GM19455 (cell line): ENCODE measurements around the gene ENTPD2.

Experiments
- ATAC-seq: cut with Tn5 transposase; IDR thresholded peaks from one replicate; pipeline ENCODE4 v1.9.1; 2021; ENCODE audit not compliant: unreplicated experiment

Gene ENTPD2

GRCh38 chr9:137018761-137019559 is 34.9 kb downstream of the ENTPD2 start:
- no peak for ATAC-seq

- no peak for ATAC-seq
These were observed 35.9 kb downstream of the ENTPD2 start for GRCh38 chr9:137017791-137018497.

- ATAC-seq: no peak
These were observed 36.8 kb downstream of the ENTPD2 start for GRCh38 chr9:137017071-137017470.

- ATAC-seq: no peak
These were observed 37.4 kb downstream of the ENTPD2 start for GRCh38 chr9:137016436-137016835.

GRCh38 chr9:137015976-137016375 is 37.9 kb downstream of the ENTPD2 start:
- ATAC-seq: no peak

- ATAC-seq: no peak
These were observed 38.3 kb downstream of the ENTPD2 start for GRCh38 chr9:137015540-137015930.

- ATAC-seq: no peak
These were observed 38.9 kb downstream of the ENTPD2 start for GRCh38 chr9:137014776-137015539.

GRCh38 chr9:137014166-137014565 is 39.7 kb downstream of the ENTPD2 start:
- ATAC-seq: no peak

- ATAC-seq: no peak
These were observed 40.3 kb downstream of the ENTPD2 start for GRCh38 chr9:137013571-137013940.

- ATAC-seq: no peak
These were observed 40.9 kb downstream of the ENTPD2 start for GRCh38 chr9:137012694-137013570.

- no peak for ATAC-seq
These were observed 41.8 kb downstream of the ENTPD2 start for GRCh38 chr9:137011907-137012675.

- no peak for ATAC-seq
These were observed 42.7 kb downstream of the ENTPD2 start for GRCh38 chr9:137011156-137011555.

- ATAC-seq: no peak
These were observed 43.7 kb downstream of the ENTPD2 start for GRCh38 chr9:137009938-137010732.

- ATAC-seq: no peak
These were observed 44.6 kb downstream of the ENTPD2 start for GRCh38 chr9:137009217-137009616.

- ATAC-seq: no peak
These were observed 45.5 kb downstream of the ENTPD2 start for GRCh38 chr9:137008312-137008711.

- no peak for ATAC-seq
These were observed 46.0 kb downstream of the ENTPD2 start for GRCh38 chr9:137007816-137008270.

- ATAC-seq: no peak
These were observed 46.6 kb downstream of the ENTPD2 start for GRCh38 chr9:137007108-137007815.
